H9 (cell line): ENCODE measurements around the gene PRTG. TPM values are rescaled to one million over a fixed set of nuclear protein-coding genes. Genes with fewer than 3 reads are reported as not detected.

Experiments used
- DNase-seq: peaks from one replicate; pipeline ENCODE4 v3.0.0-alpha.2; 2017
- H2AFZ ChIP-seq: one replicate; pipeline ENCODE4 v1.6.1; 2013; ENCODE audit warnings: mild to moderate bottlenecking, low read length, control low read depth, moderate library complexity
- H2AK5ac ChIP-seq: 2 replicates; pipeline ENCODE4 v1.6.1; 2013; ENCODE audit warnings: low read length, control low read depth, mixed read lengths; ENCODE audit not compliant: insufficient read length
- H2BK120ac ChIP-seq: one replicate; pipeline ENCODE4 v1.6.1; 2013; ENCODE audit warnings: low read depth, mild to moderate bottlenecking, low read length, control low read depth, inconsistent platforms; ENCODE audit not compliant: poor library complexity, severe bottlenecking
- H2BK12ac ChIP-seq: 2 replicates; pipeline ENCODE4 v1.6.1; 2013; ENCODE audit warnings: low read length, control low read depth, mixed read lengths, low read depth; ENCODE audit not compliant: insufficient read length
- H2BK15ac ChIP-seq: 2 replicates; pipeline ENCODE4 v1.6.1; 2013; ENCODE audit warnings: low read depth, low read length, control low read depth
- H2BK20ac ChIP-seq: one replicate; pipeline ENCODE4 v1.6.1; 2013; ENCODE audit warnings: low read depth, mild to moderate bottlenecking, low read length, control low read depth, inconsistent platforms; ENCODE audit not compliant: poor library complexity, severe bottlenecking
- H2BK5ac ChIP-seq: 2 replicates; pipeline ENCODE4 v1.6.1; 2013; ENCODE audit warnings: low read length, control low read depth, mixed read lengths; ENCODE audit not compliant: insufficient read length
- H3K14ac ChIP-seq: 2 replicates; pipeline ENCODE4 v1.6.1; 2013; ENCODE audit warnings: low read length, control low read depth; ENCODE audit not compliant: insufficient read depth
- H3K18ac ChIP-seq: 2 replicates; pipeline ENCODE4 v1.6.1; 2013; ENCODE audit warnings: low read depth, mild to moderate bottlenecking, mixed read lengths, low read length, control low read depth; ENCODE audit not compliant: insufficient read length
- H3K23ac ChIP-seq: 2 replicates; pipeline ENCODE4 v1.6.1; 2013; ENCODE audit warnings: low read length, control low read depth, mixed read lengths, low read depth; ENCODE audit not compliant: insufficient read length
- H3K23me2 ChIP-seq: 2 replicates; pipeline ENCODE4 v1.6.1; 2013; ENCODE audit warnings: low read depth, mild to moderate bottlenecking, mixed read lengths, low read length, control low read depth; ENCODE audit not compliant: insufficient read length, poor library complexity, severe bottlenecking
- H3K27ac ChIP-seq: 2 replicates; pipeline ENCODE4 v1.5.1; 2013; ENCODE audit warnings: low read length, control low read depth, mixed read lengths, low read depth; ENCODE audit not compliant: insufficient read length
- H3K27me3 ChIP-seq: 2 replicates; pipeline ENCODE4 v1.6.1; 2013; ENCODE audit warnings: low read length, control low read depth, inconsistent platforms; ENCODE audit not compliant: insufficient read depth
- H3K4ac ChIP-seq: 2 replicates; pipeline ENCODE4 v1.6.1; 2013; ENCODE audit warnings: low read depth, mild to moderate bottlenecking, control low read depth, inconsistent platforms, low read length, moderate library complexity
- H3K4me1 ChIP-seq: 2 replicates; pipeline ENCODE4 v1.6.1; 2013; ENCODE audit warnings: low read length, control low read depth, inconsistent platforms; ENCODE audit not compliant: insufficient read depth
- H3K4me2 ChIP-seq: 2 replicates; pipeline ENCODE4 v1.6.1; 2013; ENCODE audit warnings: low read length, control low read depth, mixed read lengths; ENCODE audit not compliant: insufficient read length, insufficient read depth
- H3K56ac ChIP-seq: 2 replicates; pipeline ENCODE4 v1.6.1; 2013; ENCODE audit warnings: low read depth, mild to moderate bottlenecking, mixed read lengths, low read length, control low read depth; ENCODE audit not compliant: insufficient read length
- H3K79me1 ChIP-seq: 2 replicates; pipeline ENCODE4 v1.6.1; 2013; ENCODE audit warnings: low read depth, mild to moderate bottlenecking, moderate library complexity, low read length, control low read depth, inconsistent platforms; ENCODE audit not compliant: insufficient read depth, poor library complexity, severe bottlenecking
- H3K79me2 ChIP-seq: 2 replicates; pipeline ENCODE4 v1.6.1; 2013; ENCODE audit warnings: low read length, control low read depth, inconsistent platforms; ENCODE audit not compliant: insufficient read depth
- H3K9ac ChIP-seq: 2 replicates; pipeline ENCODE4 v1.6.1; 2013; ENCODE audit warnings: low read length, control low read depth, mixed read lengths; ENCODE audit not compliant: insufficient read length; ENCODE audit errors: extremely low read depth
- H3K9me3 ChIP-seq: one replicate; pipeline ENCODE4 v1.6.1; 2013; ENCODE audit warnings: low read depth, low read length, inconsistent platforms; ENCODE audit not compliant: control insufficient read depth
- H3T11ph ChIP-seq: one replicate; pipeline ENCODE4 v1.6.1; 2013; ENCODE audit warnings: mild to moderate bottlenecking, low read length, control low read depth, inconsistent platforms
- H4K20me1 ChIP-seq: one replicate; pipeline ENCODE4 v1.6.1; 2013; ENCODE audit not compliant: control insufficient read depth, insufficient read length, insufficient read depth
- H4K5ac ChIP-seq: 2 replicates; pipeline ENCODE4 v1.6.1; 2013; ENCODE audit warnings: low read depth, mild to moderate bottlenecking, mixed read lengths, low read length, control low read depth; ENCODE audit not compliant: insufficient read length
- H4K8ac ChIP-seq: replicated peaks from 2 replicates; pipeline ENCODE4 v1.6.1; 2013; ENCODE audit warnings: low read length, control low read depth, mixed read lengths, low read depth; ENCODE audit not compliant: insufficient read length
- H4K91ac ChIP-seq: 2 replicates; pipeline ENCODE4 v1.6.1; 2013; ENCODE audit warnings: low read depth, mild to moderate bottlenecking, moderate library complexity, mixed read lengths, low read length, control low read depth; ENCODE audit not compliant: insufficient read length
- H3K27ac Mint-ChIP-seq, 3 experiments: 2 replicates in 2 of 3; 3 replicates in 1 of 3; pipeline ENCODE4 v1.8.0; 2020 to 2021; ENCODE audit warnings: mixed read lengths in 3 of 3, mild to moderate bottlenecking in 1 of 3, moderate library complexity in 1 of 3
- H3K27me3 Mint-ChIP-seq: 2 replicates; pipeline ENCODE4 v1.8.0; 2021; ENCODE audit warnings: low read depth, mild to moderate bottlenecking, moderate library complexity, mixed read lengths
- H3K36me3 Mint-ChIP-seq, 3 experiments: 2 replicates in 2 of 3; 3 replicates in 1 of 3; pipeline ENCODE4 v1.8.0; 2020 to 2021; ENCODE audit warnings: low read depth in 3 of 3, mixed read lengths in 3 of 3; ENCODE audit not compliant: insufficient read depth in 1 of 3
- H3K4me1 Mint-ChIP-seq, 2 experiments: 2 replicates each; pipeline ENCODE4 v1.8.0; 2020; ENCODE audit warnings: mixed read lengths in 2 of 2
- H3K4me3 Mint-ChIP-seq, 2 experiments: 2 replicates in 1 of 2; 3 replicates in 1 of 2; pipeline ENCODE4 v1.8.0; 2020 to 2021; ENCODE audit warnings: mild to moderate bottlenecking in 2 of 2, mixed read lengths in 2 of 2, moderate library complexity in 1 of 2
- H3K9me3 Mint-ChIP-seq, 2 experiments: 2 replicates in 1 of 2; 3 replicates in 1 of 2; pipeline ENCODE4 v1.8.0; 2020; ENCODE audit warnings: mild to moderate bottlenecking in 2 of 2, mixed read lengths in 2 of 2, moderate library complexity in 1 of 2
- WGBS: extraction: QIAGEN DNeasy Blood & Tissue Kit; methylation state at CpG from one replicate; pipeline ENCODE4 v1.1.7; 2013; ENCODE audit warnings: missing lambda C conversion rate, low lambda C conversion rate, mixed read lengths; ENCODE audit not compliant: insufficient read length; ENCODE audit errors: extremely low coverage; 5-methylcytosine and 5-hydroxymethylcytosine counted together
- total RNA-seq: library from RNA; stranded (reverse); gene quantifications from 2 replicates; pipeline ENCODE4 v1.2.1, GENCODE V29; 2021
- TF ChIP-seq, protein P1 (sequence below): fragments of 200-600 bp; sonication (generic); conservative IDR thresholded peaks from 3 replicates; pipeline ENCODE4 v1.8.0; 2021; ENCODE audit warnings: antibody characterized with exemption, mild to moderate bottlenecking

The PRTG gene
- total RNA-seq, 1 experiment from 2014 or later, result 5.7 TPM

DNA sequence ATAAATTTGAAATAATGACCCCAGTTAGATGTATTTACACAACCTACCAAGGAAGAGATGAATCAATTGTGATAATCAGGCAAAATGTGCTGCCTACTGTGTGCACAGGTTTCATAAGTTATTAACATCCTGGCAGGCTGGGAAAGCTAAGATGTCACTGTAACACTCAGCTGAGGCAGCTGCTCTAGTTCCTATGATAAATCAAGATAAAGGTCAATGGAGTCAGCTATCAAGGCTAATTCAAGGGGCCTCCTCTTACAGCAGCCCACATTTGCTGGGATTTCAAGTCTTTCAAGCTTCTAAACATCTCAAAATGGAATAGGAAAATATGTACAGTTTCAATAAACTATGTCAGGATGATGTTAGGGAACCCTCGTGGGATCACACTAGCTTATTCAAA is 84.1 kb downstream of the PRTG start:
- Histone ChIP-seq H4K91ac (no peak overlapping the region), H3K18ac (no peak overlapping the region), H2BK12ac (no peak overlapping the region), H4K5ac (no peak overlapping the region), H3K4ac (no peak overlapping the region), H2BK15ac (no peak overlapping the region), H3K9me3 (no peaks in the 10 kb centered on the region), H2BK120ac (no peak overlapping the region), H3K14ac (no peak overlapping the region), H3T11ph (no peak overlapping the region), H2BK5ac (no peak overlapping the region), H3K56ac (no peak overlapping the region), H3K4me2 (no peak overlapping the region), H3K4me1 (peaks cover 4% of the 10 kb centered on the region; the same call in 1 of the 2 replicates), H3K27me3 (no peaks in the 10 kb centered on the region), H3K79me2 (no peaks in the 10 kb centered on the region), H2AK5ac (no peak overlapping the region), H4K8ac (no peak overlapping the region), H3K23me2 (no peaks in the 10 kb centered on the region), H3K27ac (no peak overlapping the region), H4K20me1 (no peaks in the 10 kb centered on the region), H3K23ac (no peak overlapping the region), H2AFZ (no peak overlapping the region), H3K79me1 (no peaks in the 10 kb centered on the region), H2BK20ac (no peak overlapping the region), H3K9ac (no peak overlapping the region)
- Mint-ChIP-seq H3K4me3 (no peak overlapping the region), H3K9me3 (no peaks in the 10 kb centered on the region), H3K36me3 (no peaks in the 10 kb centered on the region), H3K4me1 (peaks cover 31 to 38% of the 10 kb centered on the region in 2 experiments), H3K27me3 (no peaks in the 10 kb centered on the region), H3K27ac (no peak overlapping the region)
- TF ChIP-seq, protein P1, sequence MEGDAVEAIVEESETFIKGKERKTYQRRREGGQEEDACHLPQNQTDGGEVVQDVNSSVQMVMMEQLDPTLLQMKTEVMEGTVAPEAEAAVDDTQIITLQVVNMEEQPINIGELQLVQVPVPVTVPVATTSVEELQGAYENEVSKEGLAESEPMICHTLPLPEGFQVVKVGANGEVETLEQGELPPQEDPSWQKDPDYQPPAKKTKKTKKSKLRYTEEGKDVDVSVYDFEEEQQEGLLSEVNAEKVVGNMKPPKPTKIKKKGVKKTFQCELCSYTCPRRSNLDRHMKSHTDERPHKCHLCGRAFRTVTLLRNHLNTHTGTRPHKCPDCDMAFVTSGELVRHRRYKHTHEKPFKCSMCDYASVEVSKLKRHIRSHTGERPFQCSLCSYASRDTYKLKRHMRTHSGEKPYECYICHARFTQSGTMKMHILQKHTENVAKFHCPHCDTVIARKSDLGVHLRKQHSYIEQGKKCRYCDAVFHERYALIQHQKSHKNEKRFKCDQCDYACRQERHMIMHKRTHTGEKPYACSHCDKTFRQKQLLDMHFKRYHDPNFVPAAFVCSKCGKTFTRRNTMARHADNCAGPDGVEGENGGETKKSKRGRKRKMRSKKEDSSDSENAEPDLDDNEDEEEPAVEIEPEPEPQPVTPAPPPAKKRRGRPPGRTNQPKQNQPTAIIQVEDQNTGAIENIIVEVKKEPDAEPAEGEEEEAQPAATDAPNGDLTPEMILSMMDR, result no peak
- DNase-seq, result no peak
- no CpG with 5 or more reads among the region's 1 CpG for WGBS
